Osteoblast (primary cell): ENCODE data around the gene OVOL2. TPM values are rescaled to one million over a fixed set of nuclear protein-coding genes. Genes with fewer than 3 reads are reported as not detected.

Source experiments
- DNase-seq: peaks from one replicate; pipeline ENCODE4 v3.0.0; 2011; ENCODE audit warnings: low spot score, mixed read lengths; ENCODE audit not compliant: insufficient read length; ENCODE audit errors: missing footprints
- H2AFZ ChIP-seq: 2 replicates; pipeline ENCODE4 v1.6.0; 2011; ENCODE audit warnings: mild to moderate bottlenecking, low read length
- H3K27ac ChIP-seq: 2 replicates; pipeline ENCODE4 v1.5.1; 2011; ENCODE audit warnings: mild to moderate bottlenecking, low read depth, low read length, moderate library complexity
- H3K27me3 ChIP-seq: 2 replicates; pipeline ENCODE4 v1.6.0; 2012; ENCODE audit warnings: mild to moderate bottlenecking, control low read depth, inconsistent platforms, low read length, moderate library complexity; ENCODE audit not compliant: insufficient read depth
- H3K36me3 ChIP-seq: 2 replicates; pipeline ENCODE4 v1.5.1; 2011; ENCODE audit warnings: mild to moderate bottlenecking, low read length, control low read depth, moderate library complexity; ENCODE audit not compliant: insufficient read depth
- H3K4me1 ChIP-seq: 2 replicates; pipeline ENCODE4 v1.5.1; 2011; ENCODE audit warnings: mild to moderate bottlenecking, low read length, control low read depth, moderate library complexity; ENCODE audit not compliant: insufficient read depth
- H3K4me2 ChIP-seq: 2 replicates; pipeline ENCODE4 v1.6.0; 2011; ENCODE audit warnings: mild to moderate bottlenecking, low read length; ENCODE audit not compliant: insufficient read depth
- H3K4me3 ChIP-seq: fragments of 200-600 bp; sonication (generic); 3 replicates; pipeline ENCODE4 v1.5.1; 2012; ENCODE audit warnings: mild to moderate bottlenecking, low read length, inconsistent platforms; ENCODE audit not compliant: insufficient read depth
- H3K79me2 ChIP-seq: 2 replicates; pipeline ENCODE4 v1.6.0; 2012; ENCODE audit warnings: mild to moderate bottlenecking, low read length, control low read depth, inconsistent platforms; ENCODE audit not compliant: insufficient read depth
- H3K9me3 ChIP-seq: 2 replicates; pipeline ENCODE4 v1.5.1; 2011; ENCODE audit warnings: low read depth, low read length, control low read depth
- H4K20me1 ChIP-seq: 2 replicates; pipeline ENCODE4 v1.6.0; 2012; ENCODE audit warnings: mild to moderate bottlenecking, low read length, control low read depth; ENCODE audit not compliant: insufficient read depth
- CTCF ChIP-seq: IDR thresholded peaks from 2 replicates; pipeline ENCODE4 v1.5.1; 2011; ENCODE audit warnings: mild to moderate bottlenecking, low read depth, low read length, moderate library complexity; ENCODE audit errors: extremely low read depth
- total RNA-seq: library from RNA; depleted of rRNA; stranded (reverse); fragments of >200 nt; gene quantifications from 2 replicates; pipeline ENCODE4 v1.2.3, GENCODE V29; 2012

OVOL2 gene
- total RNA-seq, 1 donor, result not detected

DNA sequence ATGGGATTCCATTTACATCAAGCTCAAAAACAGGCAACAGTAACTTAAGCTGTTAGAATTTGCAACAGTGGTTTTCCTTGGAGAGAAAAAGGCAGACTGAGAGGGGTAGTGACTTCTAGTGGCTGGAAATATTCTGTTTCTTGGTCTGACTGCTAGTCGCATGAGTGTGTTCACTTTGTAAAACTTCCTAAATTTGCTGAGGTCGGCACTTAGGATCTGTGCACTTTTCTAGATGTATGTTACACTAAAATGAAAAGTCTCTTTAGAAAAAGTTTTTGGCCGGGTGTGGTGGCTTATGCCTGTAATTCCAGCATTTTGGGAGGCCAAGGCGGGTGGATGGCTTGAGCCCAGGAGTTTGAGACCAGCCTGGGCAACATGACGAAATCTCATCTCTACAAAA is 18.7 kb downstream of the OVOL2 start:
- TF ChIP-seq CTCF, result no peak
- H3K36me3 ChIP-seq, result no peaks in the 10 kb centered on the region
- H4K20me1 ChIP-seq, result no peaks in the 10 kb centered on the region
- no peak overlapping the region for H3K4me3 ChIP-seq
- H3K27ac ChIP-seq, result no peak overlapping the region
- no peak for DNase-seq
- H3K4me1 ChIP-seq, result no peaks in the 10 kb centered on the region
- no peaks in the 10 kb centered on the region for H3K9me3 ChIP-seq
- peaks cover 3% of the 10 kb centered on the region for H3K27me3 ChIP-seq
- H2AFZ ChIP-seq, result no peak overlapping the region
- no peaks in the 10 kb centered on the region for H3K79me2 ChIP-seq
- no peak overlapping the region for H3K4me2 ChIP-seq

DNA sequence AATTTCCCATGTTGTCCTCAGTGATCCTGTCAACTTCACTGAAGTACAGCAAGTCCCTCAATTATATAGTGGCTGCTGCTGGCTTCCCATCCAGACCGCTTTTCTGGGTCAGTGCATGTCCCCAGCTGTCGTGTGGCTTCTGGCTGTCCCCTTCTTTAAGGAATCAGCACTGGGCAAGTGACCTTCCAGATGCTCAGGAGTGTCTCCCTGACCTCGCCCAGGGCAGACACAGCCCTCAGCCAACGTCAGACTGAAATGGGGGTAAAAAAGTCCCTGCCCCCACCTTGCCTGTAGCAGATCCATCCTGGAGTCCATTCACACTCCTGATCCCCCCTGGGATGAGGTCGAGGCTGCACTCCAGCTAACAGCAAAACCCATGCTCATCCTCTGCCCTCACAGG is 23.7 kb downstream of the OVOL2 start:
- Histone ChIP-seq H3K36me3 (no peaks in the 10 kb centered on the region), H3K27ac (no peak overlapping the region), H3K79me2 (no peaks in the 10 kb centered on the region), H3K9me3 (no peaks in the 10 kb centered on the region), H3K4me3 (no peak overlapping the region), H2AFZ (no peak overlapping the region), H4K20me1 (no peaks in the 10 kb centered on the region), H3K4me2 (no peak overlapping the region), H3K4me1 (no peaks in the 10 kb centered on the region), H3K27me3 (no peaks in the 10 kb centered on the region)
- no peak for TF ChIP-seq CTCF
- DNase-seq, result no peak

DNA sequence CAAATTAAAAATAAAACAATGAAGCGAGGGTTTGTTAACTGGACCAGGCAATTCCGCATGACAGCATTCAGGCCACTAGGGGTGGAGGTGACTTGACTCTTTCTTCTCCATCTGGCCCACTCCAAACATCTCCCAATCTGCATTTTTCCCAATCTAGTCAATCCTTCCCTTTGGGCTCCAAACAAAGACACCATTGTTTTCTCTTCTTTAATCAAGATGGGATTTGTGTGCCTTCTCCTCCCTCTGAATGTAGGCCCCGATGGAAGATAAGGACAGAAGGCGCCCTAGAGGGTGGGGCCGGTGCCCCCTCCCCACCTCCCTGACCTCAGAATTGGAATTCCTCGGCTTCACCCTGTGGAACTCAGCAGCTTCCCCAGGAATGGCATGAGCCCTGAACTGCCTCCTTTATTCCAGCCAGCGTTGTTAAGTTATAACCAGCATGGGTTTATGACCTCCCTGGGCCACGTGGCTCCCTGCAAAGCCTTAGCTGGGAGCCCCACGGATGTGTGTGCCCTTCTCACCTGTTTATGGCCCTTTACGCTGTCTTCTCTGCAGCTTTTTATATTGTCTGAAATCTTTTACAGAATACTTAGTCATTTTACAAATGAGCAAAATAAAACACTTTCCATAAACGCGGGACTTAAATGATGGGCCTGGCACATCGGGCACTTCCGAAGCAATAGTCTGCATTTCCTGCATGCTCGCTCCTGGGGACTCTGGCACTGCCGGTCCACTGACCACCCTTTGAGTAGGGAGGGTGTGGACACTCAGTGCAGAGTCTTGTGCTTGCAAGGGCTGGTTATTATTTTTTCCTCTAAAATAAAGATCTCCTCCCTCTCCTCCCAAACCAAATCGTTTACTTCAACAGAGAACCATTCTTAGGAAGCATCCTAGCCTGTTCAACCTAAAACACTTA is 24.5 kb downstream of the OVOL2 start:
- Histone ChIP-seq H2AFZ (no peak overlapping the region), H3K9me3 (no peaks in the 10 kb centered on the region), H3K27ac (no peak overlapping the region), H3K4me2 (no peak overlapping the region), H3K36me3 (no peaks in the 10 kb centered on the region), H4K20me1 (no peaks in the 10 kb centered on the region), H3K79me2 (no peaks in the 10 kb centered on the region), H3K27me3 (no peaks in the 10 kb centered on the region), H3K4me3 (no peak overlapping the region), H3K4me1 (no peaks in the 10 kb centered on the region)
- no peak for TF ChIP-seq CTCF
- DNase-seq, result no peak

DNA sequence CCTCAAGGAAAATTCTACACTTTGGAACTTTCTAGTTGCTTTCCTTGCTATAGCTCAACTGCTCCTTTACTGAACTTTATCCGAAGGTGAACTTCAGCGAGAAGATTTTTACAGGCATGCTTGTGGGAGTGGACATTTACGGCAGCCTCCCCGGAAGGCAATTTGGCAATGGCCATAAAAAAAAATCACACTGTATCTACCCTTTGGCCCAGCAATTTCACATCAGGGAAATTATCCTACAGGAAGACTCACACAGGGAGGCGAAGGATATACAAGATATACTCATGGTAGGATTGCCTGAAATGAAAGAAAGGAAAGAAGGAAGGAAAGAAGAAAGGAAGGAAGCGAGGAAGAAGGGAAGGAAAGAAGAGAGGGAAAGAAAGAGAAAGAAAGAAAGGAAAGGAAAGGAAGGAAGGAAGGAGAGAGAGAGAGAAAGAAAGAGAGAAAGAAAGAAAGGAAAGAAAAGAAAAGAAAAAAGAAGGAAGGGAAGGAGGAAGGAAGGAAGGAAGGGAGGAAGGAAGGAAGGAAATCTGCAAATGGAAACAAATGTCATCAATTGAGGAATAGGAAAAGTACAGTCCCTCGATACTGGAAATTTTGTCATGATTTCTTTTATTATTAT is 25.7 kb downstream of the OVOL2 start:
- H3K27me3 ChIP-seq, result no peaks in the 10 kb centered on the region
- H3K79me2 ChIP-seq, result no peaks in the 10 kb centered on the region
- no peak for TF ChIP-seq CTCF
- no peak for DNase-seq
- no peak overlapping the region for H3K4me3 ChIP-seq
- H2AFZ ChIP-seq, result no peak overlapping the region
- H3K9me3 ChIP-seq, result no peaks in the 10 kb centered on the region
- H4K20me1 ChIP-seq, result no peaks in the 10 kb centered on the region
- H3K4me1 ChIP-seq, result no peaks in the 10 kb centered on the region
- no peak overlapping the region for H3K4me2 ChIP-seq
- no peaks in the 10 kb centered on the region for H3K36me3 ChIP-seq
- no peak overlapping the region for H3K27ac ChIP-seq
